Measurements from ENCODE around the gene ZNF366. TPM values are rescaled to one million over a fixed set of nuclear protein-coding genes. Genes with fewer than 3 reads are reported as not detected.
"Not testable (repeated sequence)": the region's sequence is repeated elsewhere in the genome, so short reads cannot be mapped to it uniquely, and the experiment has no call there.

The ZNF366 gene
- total RNA-seq, 2 experiments from 2014 or later: not detected

- H3K27me3 Mint-ChIP-seq; H3K27ac Mint-ChIP-seq; DNase-seq; POLR2A ChIA-PET; H3K36me3 Mint-ChIP-seq (ENCODE audit: low read depth); H3K4me1 Mint-ChIP-seq; H3K4me3 Mint-ChIP-seq: not testable (repeated sequence)
- CTCF ChIA-PET: interaction anchor here (1.4 kb wide), 1 partner anchor 38 kb away, joined by 3 read pairs; no protein-coding TSS in a partner anchor
- H3K9me3 Mint-ChIP-seq: peaks cover 12% of the 10 kb centered on the region
These were observed 102.4 kb downstream of the ZNF366 start for GRCh38 chr5:72404771-72405170.

- no peaks in the 10 kb centered on the region for H3K4me1 Mint-ChIP-seq
- ChIA-PET CTCF (no interaction called here), POLR2A (no interaction called here)
- no peak overlapping the region for H3K27ac Mint-ChIP-seq
- H3K27me3 Mint-ChIP-seq: peaks cover 8% of the 10 kb centered on the region
- DNase-seq: no peak
- no peak overlapping the region for H3K4me3 Mint-ChIP-seq
- peaks cover 12% of the 10 kb centered on the region for H3K9me3 Mint-ChIP-seq
- H3K36me3 Mint-ChIP-seq (ENCODE audit: low read depth): no peaks in the 10 kb centered on the region
These were observed 104.1 kb downstream of the ZNF366 start for GRCh38 chr5:72402959-72403628.

DNA sequence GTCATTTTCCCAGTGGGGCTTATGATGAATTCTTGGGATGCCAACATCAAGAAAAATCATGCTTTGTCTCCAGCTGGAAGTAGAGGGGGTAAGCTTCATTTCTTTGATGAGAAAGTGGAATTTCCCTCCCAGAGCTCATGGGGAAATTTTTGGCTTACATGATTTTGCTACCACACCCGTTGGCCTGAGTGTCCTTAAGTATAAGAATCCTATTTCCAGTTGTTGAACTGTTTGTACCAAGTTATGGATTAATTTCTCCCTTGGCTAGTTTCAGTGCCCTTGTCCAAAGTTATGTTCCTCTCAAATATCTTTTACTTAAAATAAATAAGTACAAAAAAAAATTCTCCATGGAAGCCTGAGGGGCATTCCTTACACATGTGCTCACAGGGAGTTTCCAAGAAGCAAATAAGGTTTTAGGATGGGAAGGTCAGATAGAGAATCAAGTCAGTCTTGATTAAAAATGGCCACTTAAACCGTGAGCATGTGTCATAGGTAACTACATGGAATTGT, 104.8 kb downstream of the ZNF366 start:
- Mint-ChIP-seq H3K36me3 (ENCODE audit: low read depth) (no peaks in the 10 kb centered on the region), H3K27ac (no peak overlapping the region), H3K27me3 (peaks cover 10% of the 10 kb centered on the region), H3K4me3 (no peak overlapping the region), H3K4me1 (no peaks in the 10 kb centered on the region), H3K9me3 (peaks cover 12% of the 10 kb centered on the region)
- no peak for DNase-seq
- CTCF ChIA-PET: interaction anchor here (1.6 kb wide), 1 partner anchor 415 kb away, joined by 4 read pairs; the partner anchor contains the start of gene TNPO1
- POLR2A ChIA-PET: no interaction called here

DNA sequence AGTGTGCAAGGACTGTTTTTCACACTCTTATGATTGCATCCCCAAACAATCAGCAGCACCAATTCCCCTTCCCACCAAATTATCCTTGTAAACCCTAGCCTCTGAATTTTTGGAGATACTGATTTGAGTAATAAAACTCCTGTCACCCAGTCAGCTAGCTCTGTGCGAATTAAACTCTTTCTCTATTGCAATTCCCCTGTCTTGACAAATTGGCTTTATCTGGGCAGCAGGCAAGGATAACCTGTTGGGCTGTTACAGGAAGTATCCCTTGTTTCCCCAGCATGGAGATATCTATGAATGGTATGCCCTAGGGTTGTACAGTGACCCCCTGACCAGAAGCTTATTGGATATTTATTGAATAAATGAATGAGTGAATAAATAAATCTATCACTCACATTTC, 106.3 kb downstream of the ZNF366 start:
- DNase-seq: no peak
- Mint-ChIP-seq H3K4me1 (no peaks in the 10 kb centered on the region), H3K27me3 (peaks cover 13% of the 10 kb centered on the region), H3K9me3 (peaks cover 12% of the 10 kb centered on the region), H3K36me3 (ENCODE audit: low read depth) (no peaks in the 10 kb centered on the region), H3K27ac (no peak overlapping the region), H3K4me3 (no peak overlapping the region)
- POLR2A ChIA-PET: no interaction called here
- CTCF ChIA-PET: interaction anchor here (1.6 kb wide), 1 partner anchor 416 kb away, joined by 4 read pairs; the partner anchor contains the start of gene TNPO1

DNA sequence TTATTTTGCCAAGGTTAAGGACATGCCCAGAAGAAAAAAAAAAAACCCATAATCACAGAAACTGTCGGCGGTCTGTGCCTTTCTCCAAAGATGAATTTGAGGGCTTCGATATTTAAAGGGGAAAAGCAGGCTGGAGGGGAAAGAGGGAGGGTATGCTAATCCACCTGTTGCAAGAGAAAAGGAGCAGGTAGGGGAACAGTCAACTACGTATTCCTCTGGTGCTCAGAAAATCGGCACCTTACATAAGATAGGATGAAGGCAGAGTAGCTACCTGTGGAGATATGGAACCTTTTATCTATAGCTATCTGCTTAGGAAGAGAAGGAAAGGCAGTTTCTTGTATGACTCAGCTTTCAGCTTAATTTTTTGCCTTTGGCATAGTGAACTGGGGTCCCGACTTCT, 109.4 kb downstream of the ZNF366 start:
- CTCF ChIA-PET: interaction anchor here (0.7 kb wide), 1 partner anchor 469 kb away, joined by 3 read pairs; no protein-coding TSS in a partner anchor
- Mint-ChIP-seq H3K4me3 (no peak overlapping the region), H3K27me3 (peaks cover 28% of the 10 kb centered on the region), H3K4me1 (no peaks in the 10 kb centered on the region), H3K9me3 (peaks cover 12% of the 10 kb centered on the region), H3K27ac (no peak overlapping the region), H3K36me3 (ENCODE audit: low read depth) (no peaks in the 10 kb centered on the region)
- POLR2A ChIA-PET: no interaction called here
- DNase-seq: no peak

GRCh38 chr5:72394688-72395087, 112.5 kb downstream of the ZNF366 start:
- peaks cover 36% of the 10 kb centered on the region for H3K27me3 Mint-ChIP-seq
- ChIA-PET CTCF (no interaction called here), POLR2A (no interaction called here)
- no peaks in the 10 kb centered on the region for H3K9me3 Mint-ChIP-seq
- H3K4me1 Mint-ChIP-seq: no peaks in the 10 kb centered on the region
- H3K4me3 Mint-ChIP-seq: no peak overlapping the region
- DNase-seq: no peak
- H3K36me3 Mint-ChIP-seq (ENCODE audit: low read depth): no peaks in the 10 kb centered on the region
- no peak overlapping the region for H3K27ac Mint-ChIP-seq

DNA sequence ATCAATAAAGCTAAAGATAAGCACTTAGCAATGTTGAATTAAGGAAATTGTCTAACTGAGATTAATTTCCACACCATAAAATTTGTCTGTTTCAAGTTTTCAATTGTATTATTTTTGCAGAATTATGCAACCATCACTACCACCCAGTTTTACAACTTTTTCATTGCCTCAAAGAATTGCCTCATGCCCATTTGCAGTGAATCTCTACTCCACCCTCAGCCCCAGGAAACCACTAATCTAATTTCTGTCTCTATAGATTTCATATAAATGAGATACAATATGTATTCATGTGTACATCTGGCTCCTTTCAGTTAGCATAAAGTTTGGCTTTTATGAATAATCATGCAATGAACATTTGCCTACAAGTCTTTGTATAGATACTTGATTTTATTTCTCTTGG, 114.2 kb downstream of the ZNF366 start:
- no peak overlapping the region for H3K27ac Mint-ChIP-seq
- H3K27me3 Mint-ChIP-seq: peaks cover 33% of the 10 kb centered on the region
- no peak overlapping the region for H3K4me3 Mint-ChIP-seq
- DNase-seq: no peak
- ChIA-PET CTCF (no interaction called here), POLR2A (no interaction called here)
- H3K9me3 Mint-ChIP-seq: no peaks in the 10 kb centered on the region
- H3K36me3 Mint-ChIP-seq (ENCODE audit: low read depth): no peaks in the 10 kb centered on the region
- H3K4me1 Mint-ChIP-seq: no peaks in the 10 kb centered on the region

Other genes starting within 250 kb of the ZNF366 start
- 10 to 100 TPM; 34.5 to 41.1 TPM for gene MRPS27, start 187.2 kb downstream of the ZNF366 start, total RNA-seq
- gene PTCD2, start 187.0 kb downstream of the ZNF366 start, total RNA-seq: 1 to 10 TPM; 7.5 to 8.4 TPM

All from activated CD4-positive, alpha-beta memory T cell treated with anti-CD3 and anti-CD28 coated beads, Interleukin-2, amount 10 ng/mL, durations not matched to agents 7 days and 5 days (primary cell).